Measurements from ENCODE around the gene PARD3.

DNA sequence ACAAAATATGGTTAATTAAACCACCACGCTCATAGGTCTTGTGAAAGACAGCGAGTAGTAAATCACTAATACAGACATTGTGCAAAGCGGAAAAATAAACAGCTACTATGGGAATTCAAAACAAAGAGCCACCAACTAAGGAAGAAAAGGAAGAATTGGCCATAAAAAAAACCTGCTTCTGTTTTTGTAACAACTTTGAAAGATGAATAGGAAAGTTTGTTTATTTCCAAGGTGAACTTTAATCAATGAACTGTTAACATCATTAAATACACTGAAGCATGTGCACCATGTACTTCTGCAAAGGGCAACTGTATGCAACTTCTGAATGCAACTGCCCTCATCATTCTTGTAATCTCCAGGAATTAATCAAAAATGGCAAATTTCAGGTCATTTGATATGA, 651.1 kb downstream of the PARD3 start:
- TF ChIP-seq, protein P1, sequence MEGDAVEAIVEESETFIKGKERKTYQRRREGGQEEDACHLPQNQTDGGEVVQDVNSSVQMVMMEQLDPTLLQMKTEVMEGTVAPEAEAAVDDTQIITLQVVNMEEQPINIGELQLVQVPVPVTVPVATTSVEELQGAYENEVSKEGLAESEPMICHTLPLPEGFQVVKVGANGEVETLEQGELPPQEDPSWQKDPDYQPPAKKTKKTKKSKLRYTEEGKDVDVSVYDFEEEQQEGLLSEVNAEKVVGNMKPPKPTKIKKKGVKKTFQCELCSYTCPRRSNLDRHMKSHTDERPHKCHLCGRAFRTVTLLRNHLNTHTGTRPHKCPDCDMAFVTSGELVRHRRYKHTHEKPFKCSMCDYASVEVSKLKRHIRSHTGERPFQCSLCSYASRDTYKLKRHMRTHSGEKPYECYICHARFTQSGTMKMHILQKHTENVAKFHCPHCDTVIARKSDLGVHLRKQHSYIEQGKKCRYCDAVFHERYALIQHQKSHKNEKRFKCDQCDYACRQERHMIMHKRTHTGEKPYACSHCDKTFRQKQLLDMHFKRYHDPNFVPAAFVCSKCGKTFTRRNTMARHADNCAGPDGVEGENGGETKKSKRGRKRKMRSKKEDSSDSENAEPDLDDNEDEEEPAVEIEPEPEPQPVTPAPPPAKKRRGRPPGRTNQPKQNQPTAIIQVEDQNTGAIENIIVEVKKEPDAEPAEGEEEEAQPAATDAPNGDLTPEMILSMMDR (conservative IDR thresholded peaks at IDR 0.05 in 1 of 2, IDR thresholded peaks at IDR 0.05 in 1 of 2; ENCODE audit: low read depth in 1 of 2, low read length in 2 of 2) = no peak
- TF ChIP-seq EZH2 (IDR thresholded peaks at IDR 0.05; ENCODE audit: low read length, missing control alignments) = no peak

Measured in fibroblast of lung (primary cell).